Glutamatergic neuron (in vitro differentiated cells): Measurements from ENCODE around the gene PRSS36. TPM values are rescaled to one million over a fixed set of nuclear protein-coding genes. Genes with fewer than 3 reads are reported as not detected.
"Not testable (repeated sequence)": the region's sequence is repeated elsewhere in the genome, so short reads cannot be mapped to it uniquely, and the experiment has no call there.

Experiments used
- DNase-seq: peaks from one replicate; pipeline ENCODE4 v3.0.0; 2022
- H3K27ac Mint-ChIP-seq: one replicate; pipeline ENCODE4 v1.8.0; 2020; ENCODE audit warnings: mild to moderate bottlenecking, mixed read lengths, inconsistent platforms; ENCODE audit not compliant: unreplicated experiment
- H3K27me3 Mint-ChIP-seq: one replicate; pipeline ENCODE4 v1.8.0; 2020; ENCODE audit warnings: mild to moderate bottlenecking, moderate library complexity, mixed read lengths, inconsistent platforms; ENCODE audit not compliant: unreplicated experiment
- H3K36me3 Mint-ChIP-seq: one replicate; pipeline ENCODE4 v1.8.0; 2020; ENCODE audit warnings: mild to moderate bottlenecking, mixed read lengths, inconsistent platforms; ENCODE audit not compliant: unreplicated experiment
- H3K4me1 Mint-ChIP-seq: one replicate; pipeline ENCODE4 v1.8.0; 2020; ENCODE audit warnings: mild to moderate bottlenecking, low read depth, mixed read lengths, inconsistent platforms; ENCODE audit not compliant: unreplicated experiment
- H3K4me3 Mint-ChIP-seq: one replicate; pipeline ENCODE4 v1.8.0; 2020; ENCODE audit warnings: mild to moderate bottlenecking, mixed read lengths, inconsistent platforms; ENCODE audit not compliant: unreplicated experiment
- H3K9me3 Mint-ChIP-seq: one replicate; pipeline ENCODE4 v1.8.0; 2020; ENCODE audit warnings: mild to moderate bottlenecking, moderate library complexity, mixed read lengths, inconsistent platforms; ENCODE audit not compliant: unreplicated experiment
- CTCF ChIP-seq: fragments of 200-600 bp; sonication (generic); IDR thresholded peaks from one replicate; pipeline ENCODE4 v1.5.0; 2021; ENCODE audit not compliant: partially characterized antibody, unreplicated experiment
- total RNA-seq: library from RNA; stranded (reverse); fragmentation: NEBNext Ultra II Directional; extraction: Animal tissue kit (Norgen Biotek cat#: 25700); gene quantifications from one replicate; pipeline ENCODE4 v1.2.1, GENCODE V29; 2021; ENCODE audit not compliant: unreplicated experiment

The PRSS36 gene
- total RNA-seq, 1 donor from 2014 or later, result 0.61 TPM

- Mint-ChIP-seq H3K9me3 (peaks cover 1% of the 10 kb centered on the region), H3K4me3 (no peak overlapping the region), H3K27ac (no peak overlapping the region), H3K27me3 (peaks cover 8% of the 10 kb centered on the region), H3K4me1 (peaks cover 1% of the 10 kb centered on the region), H3K36me3 (peaks cover 4% of the 10 kb centered on the region)
- TF ChIP-seq CTCF, result no peak
- DNase-seq, result no peak
These were observed 534 bp downstream of the PRSS36 start for GRCh38 chr16:31149332-31149731.

GRCh38 chr16:31148896-31149295, 970 bp downstream of the PRSS36 start:
- Mint-ChIP-seq H3K4me3 (no peak overlapping the region), H3K9me3 (peaks cover 1% of the 10 kb centered on the region), H3K4me1 (peaks cover 1% of the 10 kb centered on the region), H3K27ac (no peak overlapping the region), H3K36me3 (peaks cover 4% of the 10 kb centered on the region), H3K27me3 (peaks cover 12% of the 10 kb centered on the region)
- TF ChIP-seq CTCF, result no peak
- DNase-seq, result no peak

GRCh38 chr16:31148281-31148728, 1.6 kb downstream of the PRSS36 start:
- Mint-ChIP-seq H3K4me1 (peaks cover 1% of the 10 kb centered on the region), H3K27me3 (peaks cover 16% of the 10 kb centered on the region), H3K27ac (no peak overlapping the region), H3K9me3 (peaks cover 1% of the 10 kb centered on the region), H3K36me3 (peaks cover 4% of the 10 kb centered on the region), H3K4me3 (no peak overlapping the region)
- no peak for TF ChIP-seq CTCF
- no peak for DNase-seq

GRCh38 chr16:31147574-31147973, 2.3 kb downstream of the PRSS36 start:
- Mint-ChIP-seq H3K36me3 (peaks cover 4% of the 10 kb centered on the region), H3K4me3 (no peak overlapping the region), H3K27ac (no peak overlapping the region), H3K4me1 (peaks cover 1% of the 10 kb centered on the region), H3K27me3 (peaks cover 16% of the 10 kb centered on the region), H3K9me3 (peaks cover 1% of the 10 kb centered on the region)
- DNase-seq, result no peak
- TF ChIP-seq CTCF, result no peak

- Mint-ChIP-seq H3K9me3 (peaks cover 7% of the 10 kb centered on the region), H3K36me3 (peaks cover 4% of the 10 kb centered on the region), H3K27ac (no peak overlapping the region), H3K4me1 (peaks cover 3% of the 10 kb centered on the region), H3K27me3 (peaks cover 16% of the 10 kb centered on the region), H3K4me3 (no peak overlapping the region)
- DNase-seq, result no peak
- TF ChIP-seq CTCF, result no peak
These were observed 4.4 kb downstream of the PRSS36 start for GRCh38 chr16:31145398-31145990.

- H3K4me3 Mint-ChIP-seq, H3K9me3 Mint-ChIP-seq, H3K27ac Mint-ChIP-seq, DNase-seq, H3K36me3 Mint-ChIP-seq, H3K4me1 Mint-ChIP-seq: not testable (repeated sequence)
- peaks cover 16% of the 10 kb centered on the region for H3K27me3 Mint-ChIP-seq
These were observed 5.4 kb downstream of the PRSS36 start for GRCh38 chr16:31144418-31144817.
